GM21825 (cell line): ENCODE measurements around the gene TMEM62.
"Not testable (repeated sequence)": the region's sequence is repeated elsewhere in the genome, so short reads cannot be mapped to it uniquely, and the experiment has no call there.

Experiments used
- ATAC-seq: cut with Tn5 transposase; IDR thresholded peaks from one replicate; pipeline ENCODE4 v1.9.1; 2021; ENCODE audit warnings: mild to moderate bottlenecking, moderate library complexity; ENCODE audit not compliant: unreplicated experiment

The TMEM62 gene

GRCh38 chr15:43175656-43176309 is 42.4 kb downstream of the TMEM62 start:
- ATAC-seq: not testable (repeated sequence)

GRCh38 chr15:43177147-43177546 is 43.8 kb downstream of the TMEM62 start:
- ATAC-seq: not testable (repeated sequence)

GRCh38 chr15:43183270-43183669 is 49.9 kb downstream of the TMEM62 start:
- no peak for ATAC-seq

GRCh38 chr15:43184407-43185124 is 51.2 kb downstream of the TMEM62 start:
- no peak for ATAC-seq

GRCh38 chr15:43185157-43186002 is 52.0 kb downstream of the TMEM62 start, which contains the start of gene CCNDBP1:
Gene CCNDBP1 (plus strand): TSS chr15:43185403. CDS start chr15:43185499, 96 bp downstream.
- ATAC-seq: peak; percentile 93

- ATAC-seq: peak; percentile 10
Observed at GRCh38 chr15:43186003-43186353, 52.6 kb downstream of the TMEM62 start.

GRCh38 chr15:43187544-43188155 is 54.3 kb downstream of the TMEM62 start:
- ATAC-seq: no peak

- ATAC-seq: no peak
Observed at GRCh38 chr15:43189296-43189695, 55.9 kb downstream of the TMEM62 start.

GRCh38 chr15:43190178-43190577 is 56.8 kb downstream of the TMEM62 start:
- no peak for ATAC-seq

GRCh38 chr15:43193710-43194109 is 60.3 kb downstream of the TMEM62 start:
- no peak for ATAC-seq

- no peak for ATAC-seq
Observed at GRCh38 chr15:43194795-43195194, 61.4 kb downstream of the TMEM62 start.

- no peak for ATAC-seq
Observed at GRCh38 chr15:43196760-43197548, 63.6 kb downstream of the TMEM62 start.

- not testable (repeated sequence) for ATAC-seq
Observed at GRCh38 chr15:43197773-43198172, 64.4 kb downstream of the TMEM62 start.

GRCh38 chr15:43198556-43198955 is 65.2 kb downstream of the TMEM62 start:
- not testable (repeated sequence) for ATAC-seq

- ATAC-seq: no peak
Observed at GRCh38 chr15:43198992-43199391, 65.6 kb downstream of the TMEM62 start.

GRCh38 chr15:43199945-43200488 is 66.6 kb downstream of the TMEM62 start:
- no peak for ATAC-seq

- ATAC-seq: no peak
Observed at GRCh38 chr15:43204016-43204901, 70.9 kb downstream of the TMEM62 start.

GRCh38 chr15:43206054-43206453 is 72.7 kb downstream of the TMEM62 start:
- no peak for ATAC-seq

- ATAC-seq: no peak
Observed at GRCh38 chr15:43207024-43207423, 73.6 kb downstream of the TMEM62 start.
